H1 (cell line): ENCODE data around the gene SEC24B.

ENCODE experiments used
- ASH2L ChIP-seq: fragments of 200-600, 300-600 bp; sonication (generic); IDR thresholded peaks from one replicate; pipeline ENCODE4 v1.7.1; 2017; ENCODE audit warnings: low read length
- EGR1 ChIP-seq: IDR thresholded peaks from 2 replicates; pipeline ENCODE4 v1.6.1; 2011; ENCODE audit warnings: low read depth, low read length, borderline replicate concordance
- EZH2 ChIP-seq: fragments of 200-600 bp; sonication (generic); IDR thresholded peaks from 2 replicates; pipeline ENCODE4 v1.7.1; 2012; ENCODE audit warnings: low read depth, mild to moderate bottlenecking, moderate library complexity, low read length, inconsistent platforms; ENCODE audit not compliant: severe bottlenecking
- GABPA ChIP-seq: IDR thresholded peaks from 2 replicates; pipeline ENCODE4 v1.6.1; 2011; ENCODE audit warnings: mild to moderate bottlenecking, low read length, moderate library complexity, borderline replicate concordance; ENCODE audit not compliant: insufficient read depth
- KDM1A ChIP-seq: fragments of 200-600, 300-600 bp; sonication (generic); IDR thresholded peaks from 2 replicates; pipeline ENCODE4 v1.7.1; 2016; ENCODE audit warnings: mild to moderate bottlenecking, low read length, borderline replicate concordance
- POLR2A ChIP-seq, 2 experiments: IDR thresholded peaks; 1 replicate in 1 of 2; 2 replicates in 1 of 2; pipeline ENCODE4 v1.6.1; 2011; ENCODE audit warnings: low read depth in 2 of 2, low read length in 2 of 2, mild to moderate bottlenecking in 2 of 2; ENCODE audit errors: control extremely low read depth in 1 of 2
- RFX5 ChIP-seq: IDR thresholded peaks from 2 replicates; pipeline ENCODE4 v1.6.1; 2011; ENCODE audit warnings: low read depth, low read length, improper control_type of control experiment, borderline replicate concordance
- TAF1 ChIP-seq: IDR thresholded peaks from 2 replicates; pipeline ENCODE4 v1.6.1; 2011; ENCODE audit warnings: mild to moderate bottlenecking, low read depth, low read length
- YY1 ChIP-seq: IDR thresholded peaks from 2 replicates; pipeline ENCODE4 v1.6.1; 2011; ENCODE audit warnings: low read depth, mild to moderate bottlenecking, low read length
- TF ChIP-seq, protein P1 (sequence below), 3 experiments: IDR thresholded peaks; 1 replicate in 2 of 3; 2 replicates in 1 of 3; pipeline versions ENCODE4 v1.5.1 to v1.6.1; 2011; ENCODE audit warnings: low read length in 3 of 3, mild to moderate bottlenecking in 3 of 3, inconsistent platforms in 2 of 3, low read depth in 1 of 3, moderate library complexity in 1 of 3; ENCODE audit not compliant: insufficient read depth in 1 of 3; ENCODE audit errors: control extremely low read depth in 1 of 3

DNA sequence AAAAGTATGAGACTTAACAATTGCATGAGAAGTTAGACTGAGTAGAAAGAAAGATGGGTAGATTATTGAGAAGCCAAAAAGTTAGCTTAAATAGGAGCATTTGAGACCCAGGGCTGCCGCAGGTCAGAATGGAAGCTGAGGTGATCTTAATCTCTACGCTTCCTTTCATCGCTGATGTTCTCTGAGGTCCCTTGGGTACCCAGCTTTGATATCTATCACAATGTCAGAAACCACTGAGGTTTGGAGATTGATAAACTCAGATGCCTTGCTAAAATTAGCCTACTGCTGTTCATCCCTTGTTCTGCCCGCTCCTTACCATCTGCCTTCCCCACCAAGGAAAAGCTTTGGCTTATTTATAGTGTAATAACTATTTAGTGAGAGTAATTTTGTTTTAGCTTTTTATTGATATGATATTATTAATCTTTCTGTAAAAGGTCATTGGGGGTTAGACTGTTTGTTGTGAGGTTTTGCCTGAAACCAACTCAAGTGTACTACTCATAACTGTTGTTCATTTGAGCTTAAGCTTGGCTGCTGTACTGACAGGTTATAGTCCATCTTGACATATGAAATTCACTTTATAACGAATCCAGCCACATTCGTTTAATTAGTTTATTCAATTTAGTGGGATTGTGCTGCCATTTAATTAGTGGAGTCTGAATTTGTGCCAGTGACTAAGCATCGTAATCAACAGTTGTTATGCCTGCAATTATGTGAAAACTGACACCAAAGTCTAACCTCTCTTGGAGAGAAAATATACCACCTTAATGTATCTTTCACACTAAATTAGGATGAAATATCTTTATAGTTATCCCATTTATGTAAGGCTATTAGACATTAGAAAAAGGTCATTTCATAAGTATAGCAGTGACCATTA lies 141.6 kb downstream of the SEC24B start:
- TF ChIP-seq, protein P1, sequence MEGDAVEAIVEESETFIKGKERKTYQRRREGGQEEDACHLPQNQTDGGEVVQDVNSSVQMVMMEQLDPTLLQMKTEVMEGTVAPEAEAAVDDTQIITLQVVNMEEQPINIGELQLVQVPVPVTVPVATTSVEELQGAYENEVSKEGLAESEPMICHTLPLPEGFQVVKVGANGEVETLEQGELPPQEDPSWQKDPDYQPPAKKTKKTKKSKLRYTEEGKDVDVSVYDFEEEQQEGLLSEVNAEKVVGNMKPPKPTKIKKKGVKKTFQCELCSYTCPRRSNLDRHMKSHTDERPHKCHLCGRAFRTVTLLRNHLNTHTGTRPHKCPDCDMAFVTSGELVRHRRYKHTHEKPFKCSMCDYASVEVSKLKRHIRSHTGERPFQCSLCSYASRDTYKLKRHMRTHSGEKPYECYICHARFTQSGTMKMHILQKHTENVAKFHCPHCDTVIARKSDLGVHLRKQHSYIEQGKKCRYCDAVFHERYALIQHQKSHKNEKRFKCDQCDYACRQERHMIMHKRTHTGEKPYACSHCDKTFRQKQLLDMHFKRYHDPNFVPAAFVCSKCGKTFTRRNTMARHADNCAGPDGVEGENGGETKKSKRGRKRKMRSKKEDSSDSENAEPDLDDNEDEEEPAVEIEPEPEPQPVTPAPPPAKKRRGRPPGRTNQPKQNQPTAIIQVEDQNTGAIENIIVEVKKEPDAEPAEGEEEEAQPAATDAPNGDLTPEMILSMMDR (IDR thresholded peaks at IDR 0.05; ENCODE audit: control extremely low read depth in 1 of 3, insufficient read depth in 1 of 3, low read depth in 1 of 3, low read length in 3 of 3), result no peak
- TF ChIP-seq ASH2L, result no peak
- TF ChIP-seq KDM1A, result no peak
- no peak for TF ChIP-seq TAF1
- no peak for TF ChIP-seq POLR2A (IDR thresholded peaks at IDR 0.05; ENCODE audit: control extremely low read depth in 1 of 2, low read depth in 2 of 2, low read length in 2 of 2)
- no peak for TF ChIP-seq YY1
- TF ChIP-seq EGR1, result no peak
- no peak for TF ChIP-seq GABPA
- TF ChIP-seq EZH2, result no peak
- no peak for TF ChIP-seq RFX5
